Skin of body (tissue), 2 donors: Measurements from ENCODE around the gene ANTXR2. TPM values are rescaled to one million over a fixed set of nuclear protein-coding genes. Genes with fewer than 3 reads are reported as not detected.
A peak's percentile ranks its signal among the peaks of the same experiment; 100 is the strongest.

ENCODE experiments used
- DNase-seq: peaks from one replicate; lab custom pipeline; 2025; lab: John Stamatoyannopoulos, UW
- total RNA-seq: library from RNA; depleted of rRNA; stranded (reverse); fragments of >200 nt; gene quantifications from one replicate; pipeline ENCODE4 v1.2.3, GENCODE V29; 2014

ANTXR2 gene
- total RNA-seq, 1 donor from 2014 or later = 26.2 TPM

GRCh38 chr4:79871961-79872360 lies 201.1 kb downstream of the ANTXR2 start:
- no peak for DNase-seq

DNA sequence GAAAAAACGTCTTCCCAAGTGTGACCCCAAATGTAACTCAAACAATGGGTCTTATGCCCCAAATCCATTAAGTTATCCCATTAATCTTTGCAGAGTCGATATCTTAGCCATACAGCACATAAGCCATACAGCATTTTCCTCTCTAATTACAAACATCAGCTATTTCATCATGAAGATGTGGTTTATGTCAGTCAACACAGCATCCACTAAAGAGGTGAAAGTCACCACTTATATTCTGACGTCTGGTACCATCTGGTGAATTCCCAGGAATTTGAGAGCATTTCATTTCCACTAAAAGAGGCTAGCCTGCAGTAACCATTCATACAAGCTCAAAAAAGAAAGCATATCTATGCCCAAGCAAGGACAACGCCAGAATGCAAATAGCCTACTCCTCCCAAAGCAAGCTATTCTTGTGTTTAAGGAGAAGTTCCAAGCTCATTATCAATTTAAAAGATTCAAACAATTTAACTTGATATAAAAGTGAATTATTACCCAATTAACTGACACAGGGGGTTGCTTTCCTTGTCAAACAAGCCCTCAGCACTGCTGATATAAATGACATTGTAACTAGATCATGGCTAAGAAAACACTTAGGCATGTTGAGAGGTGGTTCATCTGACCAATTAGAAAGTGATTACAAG lies 203.3 kb downstream of the ANTXR2 start:
- DNase-seq = no peak

GRCh38 chr4:79865201-79865597 lies 207.8 kb downstream of the ANTXR2 start:
- DNase-seq = no peak

- no peak for DNase-seq
Measured at GRCh38 chr4:79864500-79865200, 208.4 kb downstream of the ANTXR2 start.

GRCh38 chr4:79863333-79863732 lies 209.7 kb downstream of the ANTXR2 start:
- DNase-seq = no peak

DNA sequence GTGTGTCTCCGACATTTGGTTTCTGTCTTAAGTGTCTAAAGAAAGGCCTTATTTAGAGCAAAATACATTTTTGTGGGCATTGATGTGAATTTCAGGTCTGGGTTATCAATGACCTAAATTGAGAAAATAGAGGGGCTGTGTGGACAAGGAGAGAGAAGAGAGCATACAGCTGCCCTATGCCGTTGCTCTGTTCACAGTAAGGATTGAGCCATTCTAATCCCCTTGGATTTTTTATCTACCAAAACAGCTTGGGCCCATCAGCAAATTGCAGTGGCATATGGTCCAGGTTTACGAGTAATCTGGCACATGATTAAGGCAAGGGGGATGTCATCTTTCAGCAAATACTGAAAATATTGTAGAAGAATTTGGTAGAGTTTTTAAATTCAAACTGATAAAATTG lies 210.2 kb downstream of the ANTXR2 start:
- DNase-seq = no peak

GRCh38 chr4:79857811-79858210 lies 215.2 kb downstream of the ANTXR2 start:
- DNase-seq = no peak

DNA sequence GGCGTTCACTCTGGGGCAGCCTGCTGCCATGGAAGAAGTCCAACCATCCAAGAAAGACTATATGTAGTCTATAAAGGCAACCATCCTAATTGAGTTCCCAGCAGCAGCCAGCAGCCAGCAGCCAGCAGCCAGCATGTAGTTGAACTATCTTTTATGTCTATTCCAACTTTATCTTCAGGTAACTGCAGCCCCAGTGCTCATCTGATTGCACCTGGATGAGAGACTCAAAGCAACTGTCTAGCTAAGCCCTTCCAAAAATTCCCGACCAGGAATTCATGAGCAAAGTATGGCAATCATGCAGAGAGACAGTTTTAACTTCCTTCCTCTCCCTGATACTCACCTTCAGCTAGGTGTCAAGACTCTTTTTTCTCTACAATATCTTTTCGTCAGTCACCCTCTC lies 216.8 kb downstream of the ANTXR2 start:
- no peak for DNase-seq

DNA sequence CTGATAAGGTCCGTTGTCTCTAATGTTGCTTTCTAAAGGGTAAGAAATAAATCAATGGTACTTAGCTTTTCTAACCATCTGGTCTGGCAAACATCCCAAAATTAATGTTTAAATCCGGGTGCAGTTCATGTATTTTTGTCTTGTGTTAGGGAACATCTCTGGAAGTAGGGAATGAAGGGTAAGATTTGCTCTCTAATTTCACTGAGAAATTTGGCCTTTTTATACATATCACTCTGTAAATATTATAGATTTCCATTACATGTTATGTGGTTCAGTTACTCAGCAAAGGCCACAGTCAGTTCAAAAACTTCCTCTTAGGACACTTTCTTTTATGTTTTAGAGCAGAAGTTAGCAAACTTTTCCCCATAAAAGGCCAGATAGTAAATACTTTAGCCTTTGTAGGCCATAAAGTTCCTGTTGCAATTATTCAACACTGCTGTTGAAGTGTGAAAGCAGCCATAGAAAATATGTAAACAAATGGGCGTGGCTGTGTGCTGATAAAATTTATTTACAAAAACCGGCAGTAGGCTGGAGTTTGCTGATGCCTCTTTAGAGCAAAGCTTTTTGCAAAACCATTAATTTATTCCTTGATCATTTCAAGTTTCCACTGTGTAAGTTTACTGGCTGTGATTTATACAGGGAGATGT lies 218.1 kb downstream of the ANTXR2 start:
- DNase-seq = peak; percentile 46

DNA sequence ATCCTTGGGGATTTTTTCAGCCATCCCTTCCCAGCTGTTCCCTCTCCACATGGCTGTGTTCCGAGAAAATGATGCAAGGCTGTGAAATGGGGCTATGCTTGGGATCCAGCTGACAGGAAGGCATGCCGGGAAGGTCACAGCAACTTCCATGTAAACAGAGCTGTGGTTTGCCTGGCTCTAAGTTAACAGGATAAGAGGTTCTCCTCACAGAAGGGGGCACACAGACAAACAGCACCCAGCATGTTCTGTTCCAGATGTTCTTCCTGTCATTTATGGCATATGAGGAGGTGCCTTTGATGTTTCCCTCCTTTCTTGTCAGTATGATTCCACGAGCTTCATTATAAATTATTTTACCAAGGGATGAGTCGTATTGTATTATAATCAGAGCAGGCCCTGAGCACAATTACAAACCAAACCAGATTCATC lies 220.7 kb downstream of the ANTXR2 start:
- no peak for DNase-seq

GRCh38 chr4:79851625-79852304 lies 221.3 kb downstream of the ANTXR2 start:
- no peak for DNase-seq

Other genes starting within 250 kb of the ANTXR2 start
- gene PRDM8, start 124.3 kb upstream of the ANTXR2 start, total RNA-seq = 0.59 TPM
- 0.10 TPM for gene FGF5, start 193.4 kb upstream of the ANTXR2 start, total RNA-seq